ENCODE measurements around the gene SPRY2.

DNA sequence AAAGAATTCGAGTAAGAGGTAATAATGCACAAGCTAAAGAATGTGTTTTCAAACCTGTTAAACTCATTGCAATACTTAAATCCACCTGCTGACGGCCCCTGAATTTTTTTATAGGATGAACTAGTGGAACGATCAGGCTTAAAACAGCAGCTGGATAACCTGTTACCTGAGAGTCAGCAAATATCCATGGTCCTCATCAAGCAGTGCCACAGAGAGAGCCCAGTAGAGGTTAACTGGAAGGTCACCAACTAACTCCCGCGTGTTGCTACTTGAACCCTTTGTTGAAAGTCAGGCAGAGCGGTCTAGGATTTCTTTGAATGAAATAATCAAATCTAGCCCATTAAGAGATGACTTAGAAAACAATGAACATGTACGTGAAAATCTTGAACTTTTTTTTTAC is 47.6 kb upstream of the SPRY2 start:
- TF ChIP-seq, protein P1, sequence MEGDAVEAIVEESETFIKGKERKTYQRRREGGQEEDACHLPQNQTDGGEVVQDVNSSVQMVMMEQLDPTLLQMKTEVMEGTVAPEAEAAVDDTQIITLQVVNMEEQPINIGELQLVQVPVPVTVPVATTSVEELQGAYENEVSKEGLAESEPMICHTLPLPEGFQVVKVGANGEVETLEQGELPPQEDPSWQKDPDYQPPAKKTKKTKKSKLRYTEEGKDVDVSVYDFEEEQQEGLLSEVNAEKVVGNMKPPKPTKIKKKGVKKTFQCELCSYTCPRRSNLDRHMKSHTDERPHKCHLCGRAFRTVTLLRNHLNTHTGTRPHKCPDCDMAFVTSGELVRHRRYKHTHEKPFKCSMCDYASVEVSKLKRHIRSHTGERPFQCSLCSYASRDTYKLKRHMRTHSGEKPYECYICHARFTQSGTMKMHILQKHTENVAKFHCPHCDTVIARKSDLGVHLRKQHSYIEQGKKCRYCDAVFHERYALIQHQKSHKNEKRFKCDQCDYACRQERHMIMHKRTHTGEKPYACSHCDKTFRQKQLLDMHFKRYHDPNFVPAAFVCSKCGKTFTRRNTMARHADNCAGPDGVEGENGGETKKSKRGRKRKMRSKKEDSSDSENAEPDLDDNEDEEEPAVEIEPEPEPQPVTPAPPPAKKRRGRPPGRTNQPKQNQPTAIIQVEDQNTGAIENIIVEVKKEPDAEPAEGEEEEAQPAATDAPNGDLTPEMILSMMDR (IDR thresholded peaks at IDR 0.05; ENCODE audit: poor library complexity, severe bottlenecking) = no peak
- TF ChIP-seq EZH2 (IDR thresholded peaks at IDR 0.05; ENCODE audit: borderline replicate concordance, insufficient read depth, low read length, poor library complexity, severe bottlenecking) (no peak), EP300 (conservative IDR thresholded peaks at IDR 0.05; ENCODE audit: poor library complexity, severe bottlenecking) (no peak)
